ENCODE data around the gene KCNK7.
A peak's percentile ranks its signal among the peaks of the same experiment; 100 is the strongest.
"Not testable (repeated sequence)": the region's sequence is repeated elsewhere in the genome, so short reads cannot be mapped to it uniquely, and the experiment has no call there.

KCNK7 gene

DNA sequence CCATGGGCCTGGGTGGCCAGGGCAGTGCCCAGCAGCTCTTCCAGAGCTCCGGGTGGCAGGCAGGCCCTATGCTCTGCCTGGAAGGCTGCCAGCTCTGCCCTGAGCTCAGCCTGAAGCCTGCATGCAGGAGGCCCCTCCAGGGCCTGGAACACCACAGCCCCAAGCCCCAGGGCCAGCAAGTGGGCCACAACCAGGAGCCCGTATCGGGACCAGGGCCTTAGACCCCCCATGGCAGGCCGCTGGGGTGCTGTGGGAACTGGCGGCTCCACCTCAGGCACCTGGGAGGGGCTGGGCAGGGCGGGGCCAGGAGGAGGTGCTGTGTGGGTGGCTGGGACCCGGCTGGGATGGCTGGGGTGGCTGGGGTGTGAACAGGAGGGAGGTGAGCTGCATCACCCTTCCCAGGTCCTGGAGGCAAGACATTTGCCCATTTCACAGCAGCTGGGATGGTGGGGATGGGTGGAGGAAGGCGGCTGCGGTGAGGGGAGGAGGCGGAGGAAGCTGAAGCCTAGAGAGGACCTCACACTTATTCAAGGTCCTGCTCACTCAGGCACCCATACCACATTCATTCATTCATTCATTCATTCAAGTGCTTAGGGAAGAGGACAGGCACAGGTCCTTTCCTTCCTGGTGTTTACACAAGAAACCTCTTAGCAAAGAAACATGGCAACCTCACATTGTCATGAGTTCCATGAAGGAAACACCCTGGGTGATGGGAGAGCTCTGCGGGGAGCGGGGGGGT, at the start of gene KCNK7:
Gene KCNK7 (minus strand): TSS at position 258 of the 739 bp plus-strand sequence. CDS start 28 bp downstream, at position 230.
- Histone ChIP-seq H3K4me1 (ENCODE audit: insufficient read depth, low read length) (no peaks in the 10 kb centered on the region), H3K9me3 (ENCODE audit: low read length) (no peaks in the 10 kb centered on the region), H3K36me3 (ENCODE audit: insufficient read depth, low read length) (peaks cover 20% of the 10 kb centered on the region), H3K4me3 (ENCODE audit: low read length) (no peak within 1 kb of the TSS), H3K27me3 (ENCODE audit: insufficient read depth, low read length) (no peaks in the 10 kb centered on the region), H2AFZ (ENCODE audit: low read depth, low read length) (no peak within 1 kb of the TSS)

- peaks cover 3% of the 10 kb centered on the region for H3K36me3 ChIP-seq (ENCODE audit: insufficient read depth, low read length)
- H3K4me3 ChIP-seq (ENCODE audit: low read length) = no peak overlapping the region
- H3K4me1 ChIP-seq (ENCODE audit: insufficient read depth, low read length) = no peaks in the 10 kb centered on the region
- H3K9me3 ChIP-seq (ENCODE audit: low read length) = no peaks in the 10 kb centered on the region
- no peaks in the 10 kb centered on the region for H3K27me3 ChIP-seq (ENCODE audit: insufficient read depth, low read length)
- no peak overlapping the region for H2AFZ ChIP-seq (ENCODE audit: low read depth, low read length)
These were observed 49.2 kb upstream of the KCNK7 start for GRCh38 chr11:65644837-65645236.

DNA sequence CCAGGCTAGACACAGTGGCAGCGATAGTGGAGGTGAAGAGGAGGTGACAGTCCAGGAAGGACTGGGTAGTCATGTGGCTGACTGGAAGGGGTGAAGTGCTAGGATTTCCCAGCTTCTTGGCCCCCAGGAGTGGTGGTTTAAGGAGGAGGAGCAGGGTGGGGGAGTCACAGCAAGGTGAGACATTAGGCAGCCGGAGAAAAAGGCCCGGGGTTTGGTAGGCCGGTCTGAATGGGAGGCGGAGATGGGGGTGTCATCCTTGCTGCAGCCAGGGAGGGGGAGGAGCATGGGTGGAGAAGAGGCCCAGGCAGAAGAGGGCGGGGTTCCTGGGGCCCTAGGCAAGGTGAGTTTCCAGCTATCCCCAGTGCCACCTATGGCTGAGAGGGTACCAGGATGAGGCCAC, 48.4 kb upstream of the KCNK7 start:
- H3K4me1 ChIP-seq (ENCODE audit: insufficient read depth, low read length) = no peaks in the 10 kb centered on the region
- no peak overlapping the region for H2AFZ ChIP-seq (ENCODE audit: low read depth, low read length)
- no peak overlapping the region for H3K4me3 ChIP-seq (ENCODE audit: low read length)
- no peaks in the 10 kb centered on the region for H3K27me3 ChIP-seq (ENCODE audit: insufficient read depth, low read length)
- H3K9me3 ChIP-seq (ENCODE audit: low read length) = no peaks in the 10 kb centered on the region
- H3K36me3 ChIP-seq (ENCODE audit: insufficient read depth, low read length) = no peaks in the 10 kb centered on the region

DNA sequence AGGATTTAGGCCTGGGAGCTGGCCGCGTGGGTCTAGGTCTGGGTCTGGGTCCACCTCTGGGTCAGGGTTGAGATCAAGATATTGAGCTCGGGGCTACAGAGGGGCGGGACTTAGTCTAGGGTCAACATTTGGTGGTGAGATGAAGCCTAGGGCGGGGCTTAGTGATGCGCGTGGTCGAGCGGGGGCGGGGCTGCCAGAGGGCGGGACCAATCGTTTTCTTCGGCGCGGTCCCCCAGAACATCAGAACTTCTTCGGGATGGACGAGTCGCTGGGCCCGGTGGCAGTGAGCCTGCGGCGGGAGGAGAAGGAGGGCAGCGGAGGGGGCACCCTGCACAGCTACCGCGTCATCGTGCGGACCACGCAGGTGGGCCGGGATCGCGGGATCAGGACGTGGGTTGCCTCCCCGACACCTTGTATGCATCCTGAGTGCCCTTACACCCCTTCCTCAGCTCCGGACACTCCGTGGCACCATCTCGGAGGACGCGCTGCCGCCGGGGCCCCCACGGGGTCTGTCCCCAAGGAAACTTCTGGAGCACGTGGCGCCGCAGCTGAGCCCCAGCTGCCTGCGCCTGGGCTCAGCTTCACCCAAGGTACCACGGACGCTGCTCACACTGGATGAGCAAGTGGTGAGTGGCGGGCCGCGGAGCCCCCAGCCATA, 46.5 kb upstream of the KCNK7 start:
- Histone ChIP-seq H3K36me3 (ENCODE audit: insufficient read depth, low read length) (no peaks in the 10 kb centered on the region), H3K4me3 (ENCODE audit: low read length) (no peak overlapping the region), H2AFZ (ENCODE audit: low read depth, low read length) (no peak overlapping the region), H3K27me3 (ENCODE audit: insufficient read depth, low read length) (no peaks in the 10 kb centered on the region), H3K9me3 (ENCODE audit: low read length) (no peaks in the 10 kb centered on the region), H3K4me1 (ENCODE audit: insufficient read depth, low read length) (peaks cover 15% of the 10 kb centered on the region)

GRCh38 chr11:65641297-65642013, 45.9 kb upstream of the KCNK7 start:
- no peaks in the 10 kb centered on the region for H3K9me3 ChIP-seq (ENCODE audit: low read length)
- no peaks in the 10 kb centered on the region for H3K27me3 ChIP-seq (ENCODE audit: insufficient read depth, low read length)
- H3K4me3 ChIP-seq (ENCODE audit: low read length) = no peak overlapping the region
- peaks cover 5% of the 10 kb centered on the region for H3K36me3 ChIP-seq (ENCODE audit: insufficient read depth, low read length)
- no peak overlapping the region for H2AFZ ChIP-seq (ENCODE audit: low read depth, low read length)
- peaks cover 19% of the 10 kb centered on the region for H3K4me1 ChIP-seq (ENCODE audit: insufficient read depth, low read length)

- no peak overlapping the region for H3K4me3 ChIP-seq (ENCODE audit: low read length)
- peaks cover 19% of the 10 kb centered on the region for H3K4me1 ChIP-seq (ENCODE audit: insufficient read depth, low read length)
- H3K9me3 ChIP-seq (ENCODE audit: low read length) = no peaks in the 10 kb centered on the region
- H3K36me3 ChIP-seq (ENCODE audit: insufficient read depth, low read length) = peaks cover 6% of the 10 kb centered on the region
- H2AFZ ChIP-seq (ENCODE audit: low read depth, low read length) = no peak overlapping the region
- no peaks in the 10 kb centered on the region for H3K27me3 ChIP-seq (ENCODE audit: insufficient read depth, low read length)
These were observed 45.1 kb upstream of the KCNK7 start for GRCh38 chr11:65640483-65641296.

GRCh38 chr11:65639623-65640482, 44.3 kb upstream of the KCNK7 start:
- H3K36me3 ChIP-seq (ENCODE audit: insufficient read depth, low read length) = peaks cover 14% of the 10 kb centered on the region
- peaks cover 19% of the 10 kb centered on the region for H3K4me1 ChIP-seq (ENCODE audit: insufficient read depth, low read length)
- no peak overlapping the region for H2AFZ ChIP-seq (ENCODE audit: low read depth, low read length)
- H3K9me3 ChIP-seq (ENCODE audit: low read length) = no peaks in the 10 kb centered on the region
- H3K27me3 ChIP-seq (ENCODE audit: insufficient read depth, low read length) = no peaks in the 10 kb centered on the region
- no peak overlapping the region for H3K4me3 ChIP-seq (ENCODE audit: low read length)

- H3K4me3 ChIP-seq (ENCODE audit: low read length); H3K9me3 ChIP-seq (ENCODE audit: low read length); H2AFZ ChIP-seq (ENCODE audit: low read depth, low read length); H3K27me3 ChIP-seq (ENCODE audit: insufficient read depth, low read length): not testable (repeated sequence)
- Histone ChIP-seq H3K36me3 (ENCODE audit: insufficient read depth, low read length) (peaks cover 20% of the 10 kb centered on the region), H3K4me1 (ENCODE audit: insufficient read depth, low read length) (peaks cover 19% of the 10 kb centered on the region)
These were observed 43.6 kb upstream of the KCNK7 start for GRCh38 chr11:65639228-65639597.

GRCh38 chr11:65637794-65638419, 42.3 kb upstream of the KCNK7 start, which contains the start of gene SIPA1:
Gene SIPA1, plus strand, starts transcription at chr11:65638101. Its CDS starts 2,821 bp downstream, at chr11:65640922.
- peak within 1 kb of the TSS; percentile 87 for H2AFZ ChIP-seq (ENCODE audit: low read depth, low read length)
- H3K27me3 ChIP-seq (ENCODE audit: insufficient read depth, low read length) = no peaks in the 10 kb centered on the region
- H3K9me3 ChIP-seq (ENCODE audit: low read length) = no peaks in the 10 kb centered on the region
- peak within 1 kb of the TSS; percentile 60 for H3K4me3 ChIP-seq (ENCODE audit: low read length)
- H3K4me1 ChIP-seq (ENCODE audit: insufficient read depth, low read length) = peaks cover 19% of the 10 kb centered on the region
- H3K36me3 ChIP-seq (ENCODE audit: insufficient read depth, low read length) = peaks cover 30% of the 10 kb centered on the region

DNA sequence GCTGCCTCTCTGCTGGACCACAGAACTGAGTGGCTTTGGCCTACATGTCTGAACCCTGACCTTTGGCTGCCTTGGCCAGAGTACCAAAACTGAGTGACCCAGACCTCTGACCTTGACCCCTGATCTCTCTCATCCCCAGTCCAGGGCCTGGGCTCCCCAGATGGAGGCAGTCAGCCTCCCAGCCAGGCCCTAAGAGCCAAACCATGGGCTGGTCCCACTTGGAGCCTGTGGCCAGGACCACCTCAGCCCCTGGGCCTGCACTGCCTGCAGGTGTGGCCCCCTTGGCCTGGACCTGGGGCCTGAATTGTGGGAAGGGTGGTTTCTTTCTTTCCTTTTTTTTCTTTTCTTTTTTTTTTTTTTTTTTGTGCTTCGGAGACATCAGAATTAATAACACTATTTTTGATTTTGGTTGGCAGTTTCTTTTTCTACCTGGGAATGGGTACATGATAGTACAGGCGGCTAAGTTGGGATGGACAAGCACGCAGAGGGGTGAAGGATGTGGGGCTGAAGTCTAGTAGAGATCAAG, 41.5 kb upstream of the KCNK7 start:
- Histone ChIP-seq H3K4me1 (ENCODE audit: insufficient read depth, low read length) (peaks cover 19% of the 10 kb centered on the region), H3K27me3 (ENCODE audit: insufficient read depth, low read length) (no peaks in the 10 kb centered on the region), H3K9me3 (ENCODE audit: low read length) (no peaks in the 10 kb centered on the region), H3K36me3 (ENCODE audit: insufficient read depth, low read length) (peaks cover 31% of the 10 kb centered on the region), H2AFZ (ENCODE audit: low read depth, low read length) (no peak overlapping the region), H3K4me3 (ENCODE audit: low read length) (peak overlapping the region; percentile 35)

- peaks cover 19% of the 10 kb centered on the region for H3K4me1 ChIP-seq (ENCODE audit: insufficient read depth, low read length)
- peaks cover 31% of the 10 kb centered on the region for H3K36me3 ChIP-seq (ENCODE audit: insufficient read depth, low read length)
- no peak overlapping the region for H2AFZ ChIP-seq (ENCODE audit: low read depth, low read length)
- no peaks in the 10 kb centered on the region for H3K27me3 ChIP-seq (ENCODE audit: insufficient read depth, low read length)
- no peaks in the 10 kb centered on the region for H3K9me3 ChIP-seq (ENCODE audit: low read length)
- H3K4me3 ChIP-seq (ENCODE audit: low read length) = no peak overlapping the region
These were observed 40.8 kb upstream of the KCNK7 start for GRCh38 chr11:65636108-65637031.

Data from neuron (in vitro differentiated cells).